GM21381 (cell line): ENCODE results near the gene SASH1.

ENCODE experiments used
- ATAC-seq: cut with Tn5 transposase; IDR thresholded peaks from one replicate; pipeline ENCODE4 v1.9.1; 2021; ENCODE audit warnings: mild to moderate bottlenecking, moderate library complexity; ENCODE audit not compliant: unreplicated experiment

Gene SASH1

GRCh38 chr6:148491638-148492251 is 149.1 kb downstream of the SASH1 start:
- no peak for ATAC-seq

GRCh38 chr6:148492654-148493290 is 150.1 kb downstream of the SASH1 start:
- no peak for ATAC-seq

GRCh38 chr6:148493424-148493823 is 150.8 kb downstream of the SASH1 start:
- ATAC-seq, result no peak

- ATAC-seq, result no peak
Measured at GRCh38 chr6:148494226-148494625, 151.6 kb downstream of the SASH1 start.

- ATAC-seq, result no peak
Measured at GRCh38 chr6:148495029-148495428, 152.4 kb downstream of the SASH1 start.

- no peak for ATAC-seq
Measured at GRCh38 chr6:148497257-148497656, 154.6 kb downstream of the SASH1 start.

GRCh38 chr6:148497717-148498116 is 155.1 kb downstream of the SASH1 start:
- no peak for ATAC-seq

- ATAC-seq, result no peak
Measured at GRCh38 chr6:148500402-148500801, 157.8 kb downstream of the SASH1 start.

- no peak for ATAC-seq
Measured at GRCh38 chr6:148501178-148501590, 158.5 kb downstream of the SASH1 start.

- no peak for ATAC-seq
Measured at GRCh38 chr6:148502083-148502772, 159.6 kb downstream of the SASH1 start.

GRCh38 chr6:148502773-148503135 is 160.1 kb downstream of the SASH1 start:
- ATAC-seq, result no peak

GRCh38 chr6:148503703-148504102 is 161.1 kb downstream of the SASH1 start:
- no peak for ATAC-seq

- ATAC-seq, result no peak
Measured at GRCh38 chr6:148507774-148508173, 165.1 kb downstream of the SASH1 start.

- no peak for ATAC-seq
Measured at GRCh38 chr6:148508401-148509041, 165.9 kb downstream of the SASH1 start.

- ATAC-seq, result no peak
Measured at GRCh38 chr6:148509119-148509799, 166.6 kb downstream of the SASH1 start.

GRCh38 chr6:148509800-148510581 is 167.4 kb downstream of the SASH1 start:
- peak; percentile 80 for ATAC-seq

GRCh38 chr6:148513145-148514071 is 170.8 kb downstream of the SASH1 start:
- ATAC-seq, result no peak

GRCh38 chr6:148514091-148514845 is 171.6 kb downstream of the SASH1 start:
- ATAC-seq, result no peak

- no peak for ATAC-seq
Measured at GRCh38 chr6:148516217-148516616, 173.6 kb downstream of the SASH1 start.
